OCI-M2 (cell line): ENCODE data around the gene KLC1.
"Not testable (repeated sequence)": the region's sequence is repeated elsewhere in the genome, so short reads cannot be mapped to it uniquely, and the experiment has no call there.

Experiments used
- DNase-seq: peaks from one replicate; lab custom pipeline; 2025; ENCODE audit not compliant: unreplicated experiment; lab: John Stamatoyannopoulos, UW

The KLC1 gene

GRCh38 chr14:103625356-103626095, 3.5 kb upstream of the KLC1 start:
- no peak for DNase-seq

GRCh38 chr14:103626146-103626850, 2.7 kb upstream of the KLC1 start:
- DNase-seq = no peak

- no peak for DNase-seq
These were observed 1.7 kb upstream of the KLC1 start for GRCh38 chr14:103627073-103628025.

GRCh38 chr14:103628221-103628683, 759 bp upstream of the KLC1 start:
- DNase-seq = no peak

GRCh38 chr14:103629503-103630121, 601 bp downstream of the KLC1 start:
- DNase-seq = no peak

- no peak for DNase-seq
These were observed 1.5 kb downstream of the KLC1 start for GRCh38 chr14:103630364-103631108.

GRCh38 chr14:103633391-103633790, 4.4 kb downstream of the KLC1 start:
- no peak for DNase-seq

- DNase-seq = no peak
These were observed 5.1 kb downstream of the KLC1 start for GRCh38 chr14:103634156-103634555.

- no peak for DNase-seq
These were observed 9.6 kb downstream of the KLC1 start for GRCh38 chr14:103638594-103638993.

GRCh38 chr14:103641161-103641560, 12.2 kb downstream of the KLC1 start:
- no peak for DNase-seq

GRCh38 chr14:103646189-103646588, 17.2 kb downstream of the KLC1 start:
- no peak for DNase-seq

- DNase-seq = no peak
These were observed 20.0 kb downstream of the KLC1 start for GRCh38 chr14:103649001-103649400.

- no peak for DNase-seq
These were observed 21.2 kb downstream of the KLC1 start for GRCh38 chr14:103650213-103650612.

- no peak for DNase-seq
These were observed 22.6 kb downstream of the KLC1 start for GRCh38 chr14:103651585-103651984.

- no peak for DNase-seq
These were observed 23.8 kb downstream of the KLC1 start for GRCh38 chr14:103652806-103653205.

GRCh38 chr14:103653336-103653735, 24.3 kb downstream of the KLC1 start:
- DNase-seq = not testable (repeated sequence)

GRCh38 chr14:103653805-103654204, 24.8 kb downstream of the KLC1 start:
- no peak for DNase-seq

- no peak for DNase-seq
These were observed 25.6 kb downstream of the KLC1 start for GRCh38 chr14:103654619-103655018.

GRCh38 chr14:103656031-103656755, 27.2 kb downstream of the KLC1 start:
- no peak for DNase-seq

- DNase-seq = no peak
These were observed 27.7 kb downstream of the KLC1 start for GRCh38 chr14:103656756-103657133.
